ENCODE measurements around the gene KPRP.

DNA sequence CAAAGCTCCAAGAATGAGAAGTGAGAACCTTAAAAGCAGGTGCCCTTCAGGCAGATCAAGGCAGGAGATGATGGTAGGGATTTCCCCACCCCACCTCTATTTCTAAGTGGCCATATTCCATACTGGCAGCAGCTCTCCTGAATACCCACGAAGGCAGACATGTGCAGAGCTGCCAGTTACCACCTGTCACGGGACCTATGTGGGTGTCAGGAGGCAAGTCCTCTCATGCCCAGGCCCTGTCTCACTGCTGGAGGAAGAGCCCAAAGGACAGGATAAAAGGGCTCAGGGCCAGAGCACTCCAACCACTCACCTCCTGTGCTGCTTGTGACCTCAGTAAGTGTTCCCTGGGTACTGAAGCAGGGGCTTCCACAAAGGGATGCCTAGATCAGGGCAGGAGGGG lies 53.2 kb downstream of the KPRP start:
- TF ChIP-seq, protein P1, sequence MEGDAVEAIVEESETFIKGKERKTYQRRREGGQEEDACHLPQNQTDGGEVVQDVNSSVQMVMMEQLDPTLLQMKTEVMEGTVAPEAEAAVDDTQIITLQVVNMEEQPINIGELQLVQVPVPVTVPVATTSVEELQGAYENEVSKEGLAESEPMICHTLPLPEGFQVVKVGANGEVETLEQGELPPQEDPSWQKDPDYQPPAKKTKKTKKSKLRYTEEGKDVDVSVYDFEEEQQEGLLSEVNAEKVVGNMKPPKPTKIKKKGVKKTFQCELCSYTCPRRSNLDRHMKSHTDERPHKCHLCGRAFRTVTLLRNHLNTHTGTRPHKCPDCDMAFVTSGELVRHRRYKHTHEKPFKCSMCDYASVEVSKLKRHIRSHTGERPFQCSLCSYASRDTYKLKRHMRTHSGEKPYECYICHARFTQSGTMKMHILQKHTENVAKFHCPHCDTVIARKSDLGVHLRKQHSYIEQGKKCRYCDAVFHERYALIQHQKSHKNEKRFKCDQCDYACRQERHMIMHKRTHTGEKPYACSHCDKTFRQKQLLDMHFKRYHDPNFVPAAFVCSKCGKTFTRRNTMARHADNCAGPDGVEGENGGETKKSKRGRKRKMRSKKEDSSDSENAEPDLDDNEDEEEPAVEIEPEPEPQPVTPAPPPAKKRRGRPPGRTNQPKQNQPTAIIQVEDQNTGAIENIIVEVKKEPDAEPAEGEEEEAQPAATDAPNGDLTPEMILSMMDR (IDR thresholded peaks at IDR 0.05) = no peak
- TF ChIP-seq POLR2A (IDR thresholded peaks at IDR 0.05) = no peak
- TF ChIP-seq POLR2AphosphoS5 (IDR thresholded peaks at IDR 0.05) = no peak

Data from breast epithelium (tissue), 3 donors.